Measurements from ENCODE around the gene TCEAL7. TPM values are rescaled to one million over a fixed set of nuclear protein-coding genes. Genes with fewer than 3 reads are reported as not detected.

TCEAL7 gene, protein sequence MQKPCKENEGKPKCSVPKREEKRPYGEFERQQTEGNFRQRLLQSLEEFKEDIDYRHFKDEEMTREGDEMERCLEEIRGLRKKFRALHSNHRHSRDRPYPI
- not detected for polyA plus RNA-seq (2012; ENCODE audit: insufficient read length, low read depth)

DNA sequence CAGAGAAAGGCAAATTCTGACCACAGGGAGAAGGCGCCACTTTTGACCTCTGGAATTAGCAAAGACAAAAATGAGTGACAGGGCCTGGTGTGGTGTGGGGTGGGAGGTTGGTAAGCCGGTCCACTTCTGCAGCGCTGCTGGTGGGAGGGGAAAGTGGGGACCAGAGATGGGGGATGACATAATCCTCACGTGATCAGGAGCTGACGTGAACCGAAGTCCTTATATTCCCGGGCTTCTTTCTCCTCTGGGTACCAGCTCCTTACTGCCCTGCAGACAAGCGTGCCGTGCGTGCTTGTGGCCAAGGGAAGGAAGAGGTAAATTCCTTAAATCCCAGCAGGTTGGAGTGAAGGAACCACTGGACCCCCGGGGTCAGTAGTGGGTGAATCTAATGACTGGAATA, at the start of gene TCEAL7:
TSS of gene TCEAL7 (plus strand) at position 249 of the 400 bp plus-strand sequence. CDS start 1,165 bp downstream, outside the sequence.
- TF ChIP-seq TAF1 (IDR thresholded peaks at IDR 0.05; ENCODE audit: borderline replicate concordance, insufficient read depth, low read length) (no peak), SIN3A (IDR thresholded peaks at IDR 0.05; ENCODE audit: borderline replicate concordance, insufficient read depth, low read length) (no peak), FOXP2 (optimal IDR thresholded peaks at IDR 0.05; ENCODE audit: borderline replicate concordance, extremely low read depth, extremely low read length, insufficient read depth) (no peak), POLR2AphosphoS5 (IDR thresholded peaks at IDR 0.05; ENCODE audit: low read depth, low read length) (no peak)
- TF ChIP-seq, protein P1, sequence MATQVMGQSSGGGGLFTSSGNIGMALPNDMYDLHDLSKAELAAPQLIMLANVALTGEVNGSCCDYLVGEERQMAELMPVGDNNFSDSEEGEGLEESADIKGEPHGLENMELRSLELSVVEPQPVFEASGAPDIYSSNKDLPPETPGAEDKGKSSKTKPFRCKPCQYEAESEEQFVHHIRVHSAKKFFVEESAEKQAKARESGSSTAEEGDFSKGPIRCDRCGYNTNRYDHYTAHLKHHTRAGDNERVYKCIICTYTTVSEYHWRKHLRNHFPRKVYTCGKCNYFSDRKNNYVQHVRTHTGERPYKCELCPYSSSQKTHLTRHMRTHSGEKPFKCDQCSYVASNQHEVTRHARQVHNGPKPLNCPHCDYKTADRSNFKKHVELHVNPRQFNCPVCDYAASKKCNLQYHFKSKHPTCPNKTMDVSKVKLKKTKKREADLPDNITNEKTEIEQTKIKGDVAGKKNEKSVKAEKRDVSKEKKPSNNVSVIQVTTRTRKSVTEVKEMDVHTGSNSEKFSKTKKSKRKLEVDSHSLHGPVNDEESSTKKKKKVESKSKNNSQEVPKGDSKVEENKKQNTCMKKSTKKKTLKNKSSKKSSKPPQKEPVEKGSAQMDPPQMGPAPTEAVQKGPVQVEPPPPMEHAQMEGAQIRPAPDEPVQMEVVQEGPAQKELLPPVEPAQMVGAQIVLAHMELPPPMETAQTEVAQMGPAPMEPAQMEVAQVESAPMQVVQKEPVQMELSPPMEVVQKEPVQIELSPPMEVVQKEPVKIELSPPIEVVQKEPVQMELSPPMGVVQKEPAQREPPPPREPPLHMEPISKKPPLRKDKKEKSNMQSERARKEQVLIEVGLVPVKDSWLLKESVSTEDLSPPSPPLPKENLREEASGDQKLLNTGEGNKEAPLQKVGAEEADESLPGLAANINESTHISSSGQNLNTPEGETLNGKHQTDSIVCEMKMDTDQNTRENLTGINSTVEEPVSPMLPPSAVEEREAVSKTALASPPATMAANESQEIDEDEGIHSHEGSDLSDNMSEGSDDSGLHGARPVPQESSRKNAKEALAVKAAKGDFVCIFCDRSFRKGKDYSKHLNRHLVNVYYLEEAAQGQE (IDR thresholded peaks at IDR 0.05; ENCODE audit: insufficient read depth in 1 of 2, low read depth in 2 of 2, low read length in 2 of 2) = no peak

GRCh38 chrX:103293118-103293517, 36.9 kb upstream of the TCEAL7 start:
- TF ChIP-seq FOXP2 (optimal IDR thresholded peaks at IDR 0.05; ENCODE audit: borderline replicate concordance, extremely low read depth, extremely low read length, insufficient read depth) (no peak), POLR2AphosphoS5 (IDR thresholded peaks at IDR 0.05; ENCODE audit: low read depth, low read length) (no peak), SIN3A (IDR thresholded peaks at IDR 0.05; ENCODE audit: borderline replicate concordance, insufficient read depth, low read length) (no peak), TAF1 (IDR thresholded peaks at IDR 0.05; ENCODE audit: borderline replicate concordance, insufficient read depth, low read length) (no peak)
- TF ChIP-seq, protein P1 (IDR thresholded peaks at IDR 0.05; ENCODE audit: insufficient read depth in 1 of 2, low read depth in 2 of 2, low read length in 2 of 2) = no peak

GRCh38 chrX:103304705-103305104, 25.3 kb upstream of the TCEAL7 start:
- no peak for TF ChIP-seq POLR2AphosphoS5 (IDR thresholded peaks at IDR 0.05; ENCODE audit: low read depth, low read length)
- no peak for TF ChIP-seq SIN3A (IDR thresholded peaks at IDR 0.05; ENCODE audit: borderline replicate concordance, insufficient read depth, low read length)
- TF ChIP-seq TAF1 (IDR thresholded peaks at IDR 0.05; ENCODE audit: borderline replicate concordance, insufficient read depth, low read length) = no peak
- TF ChIP-seq FOXP2 (optimal IDR thresholded peaks at IDR 0.05; ENCODE audit: borderline replicate concordance, extremely low read depth, extremely low read length, insufficient read depth) = no peak

- no peak for TF ChIP-seq SIN3A (IDR thresholded peaks at IDR 0.05; ENCODE audit: borderline replicate concordance, insufficient read depth, low read length)
- TF ChIP-seq, protein P1 (IDR thresholded peaks at IDR 0.05; ENCODE audit: insufficient read depth in 1 of 2, low read depth in 2 of 2, low read length in 2 of 2) = peak in 1 of 2 experiments; percentile 80; a peak in 2 of 4 replicates
Measured at GRCh38 chrX:103309860-103310554, 20.0 kb upstream of the TCEAL7 start.

- TF ChIP-seq FOXP2 (optimal IDR thresholded peaks at IDR 0.05; ENCODE audit: borderline replicate concordance, extremely low read depth, extremely low read length, insufficient read depth) (no peak), POLR2AphosphoS5 (IDR thresholded peaks at IDR 0.05; ENCODE audit: low read depth, low read length) (no peak), SIN3A (IDR thresholded peaks at IDR 0.05; ENCODE audit: borderline replicate concordance, insufficient read depth, low read length) (no peak), TAF1 (IDR thresholded peaks at IDR 0.05; ENCODE audit: borderline replicate concordance, insufficient read depth, low read length) (no peak)
- TF ChIP-seq, protein P1 (IDR thresholded peaks at IDR 0.05; ENCODE audit: insufficient read depth in 1 of 2, low read depth in 2 of 2, low read length in 2 of 2) = no peak
Measured at GRCh38 chrX:103310555-103311398, 19.3 kb upstream of the TCEAL7 start, which contains the start of gene BEX2. TSS of gene BEX2 (minus strand) at chrX:103310990. CDS start at chrX:103309976, 1,014 bp downstream.

Data from PFSK-1 (cell line).